Measurements from ENCODE around the gene LPP.

- TF ChIP-seq CTCF (IDR thresholded peaks at IDR 0.05), result no peak
- TF ChIP-seq EP300 (IDR thresholded peaks at IDR 0.05; ENCODE audit: low read depth), result no peak
- TF ChIP-seq POLR2AphosphoS5 (IDR thresholded peaks at IDR 0.05), result no peak
Observed at GRCh38 chr3:188298585-188298984, 144.6 kb downstream of the LPP start.
